K562 (cell line): ENCODE measurements around the gene FBP2. TPM values are rescaled to one million over a fixed set of nuclear protein-coding genes. Genes with fewer than 3 reads are reported as not detected.

ENCODE experiments used
- ATAC-seq: fragments of 200-7000 bp; cut with Tn5 transposase; 3 replicates; pipeline ENCODE4 v1.9.1; 2020; ENCODE audit warnings: moderate library complexity
- BruUV-seq: library from RNA; stranded (reverse); fragments of 400-500 nt; replicated peaks from 2 replicates; lab custom pipeline; 2021; lab: Mats Ljungman, UMichigan
- CTCF ChIA-PET: fragments of 300-600 bp; formaldehyde crosslinking; extraction: SDS; loops from one replicate; lab custom pipeline; 2021; ENCODE audit warnings: low intra/inter-chr PET ratio; lab: Yijun Ruan, JAX
- POLR2A ChIA-PET: fragments of 300-600, 350-650 bp; sonication (Branson Sonifier 250); formaldehyde crosslinking; extraction: SDS; loops from one replicate; lab custom pipeline; 2021; ENCODE audit warnings: antibody characterized with exemption, inconsistent platforms; lab: Yijun Ruan, JAX
- DNase-seq, 4 experiments: peaks; one replicate each; pipeline versions ENCODE4 v3.0.0 to v3.0.0-alpha.2; 2011 to 2018; ENCODE audit warnings: low spot score in 3 of 4, mixed read lengths in 3 of 4; ENCODE audit errors: extremely low read depth in 1 of 4
- FAIRE-seq: peaks from 2 replicates; lab custom pipeline; 2011; peaks lifted over from hg19 to GRCh38; lab: Jason Lieb, UNC
- H2AFZ ChIP-seq: 2 replicates; pipeline ENCODE4 v1.6.0; 2011; ENCODE audit warnings: low read depth, low read length, control low read depth, inconsistent platforms
- H3K27ac ChIP-seq: fragments of 200-600 bp; 3 replicates; pipeline ENCODE4 v1.8.0; 2011; ENCODE audit warnings: low read depth, mild to moderate bottlenecking, control low read depth, inconsistent platforms, low read length, moderate library complexity, mixed read lengths; ENCODE audit errors: extremely low read depth
- H3K27me3 ChIP-seq, 2 experiments: fragments of 300-600 bp in 1 of 2; 2 replicates in 1 of 2; 3 replicates in 1 of 2; pipeline versions ENCODE4 v1.6.0 to v1.8.0; 2011; ENCODE audit warnings: inconsistent platforms in 2 of 2, low read length in 2 of 2, mild to moderate bottlenecking in 1 of 2, mixed read lengths in 1 of 2, moderate library complexity in 1 of 2; ENCODE audit not compliant: control insufficient read depth in 2 of 2, insufficient read depth in 2 of 2
- H3K36me3 ChIP-seq: fragments of 300-600 bp; 3 replicates; pipeline ENCODE4 v1.8.0; 2011; ENCODE audit warnings: mild to moderate bottlenecking, low read length, inconsistent platforms; ENCODE audit not compliant: control insufficient read depth, insufficient read depth
- H3K4me1 ChIP-seq, 2 experiments: fragments of 200-600 bp in 1 of 2; replicated peaks in 1 of 2; 2 replicates in 1 of 2; 3 replicates in 1 of 2; pipeline versions ENCODE4 v1.5.1 to v1.8.0; 2011; ENCODE audit warnings: inconsistent platforms in 2 of 2, low read length in 2 of 2, mild to moderate bottlenecking in 1 of 2, mixed read lengths in 1 of 2, moderate library complexity in 1 of 2; ENCODE audit not compliant: control insufficient read depth in 2 of 2, insufficient read depth in 2 of 2
- H3K4me2 ChIP-seq: 2 replicates; pipeline ENCODE4 v1.6.1; 2011; ENCODE audit warnings: low read length, control low read depth, inconsistent platforms, mixed read lengths; ENCODE audit not compliant: insufficient read depth
- H3K4me3 ChIP-seq: fragments of 200-600 bp; sonication (generic), shearing (Covaris generic); 2 replicates; pipeline ENCODE4 v1.5.1; 2016; ENCODE audit warnings: control low read depth, inconsistent platforms
- H3K79me2 ChIP-seq: fragments of 200-600 bp; 3 replicates; pipeline ENCODE4 v1.8.0; 2011; ENCODE audit warnings: low read length, inconsistent platforms; ENCODE audit not compliant: control insufficient read depth, insufficient read depth
- H3K9ac ChIP-seq, 2 experiments: 2 replicates each; pipeline versions ENCODE4 v1.6.0 to v1.6.1; 2011; ENCODE audit warnings: low read depth in 2 of 2, low read length in 2 of 2, control low read depth in 1 of 2, inconsistent platforms in 1 of 2, mild to moderate bottlenecking in 1 of 2, mixed read lengths in 1 of 2; ENCODE audit not compliant: insufficient read depth in 1 of 2
- H3K9me1 ChIP-seq: one replicate; pipeline ENCODE4 v1.6.0; 2011; ENCODE audit warnings: inconsistent platforms, mild to moderate bottlenecking, low read length, moderate library complexity; ENCODE audit not compliant: control insufficient read depth, insufficient read depth
- H3K9me3 ChIP-seq: replicated peaks from 2 replicates; pipeline ENCODE4 v1.5.1; 2011; ENCODE audit warnings: low read depth, low read length, inconsistent platforms; ENCODE audit not compliant: control insufficient read depth, insufficient read depth
- H4K20me1 ChIP-seq: replicated peaks from 2 replicates; pipeline ENCODE4 v1.6.1; 2011; ENCODE audit warnings: low read length, inconsistent platforms, mixed read lengths; ENCODE audit not compliant: control insufficient read depth, insufficient read depth
- CXXC5 ChIP-seq: fragments of 250-450 bp; sonication (Bioruptor Pico); IDR thresholded peaks from 2 replicates; pipeline ENCODE4 v1.8.0; 2022; ENCODE audit warnings: inconsistent platforms, mild to moderate bottlenecking, moderate library complexity
- E4F1 ChIP-seq: fragments of 250-450 bp; sonication (Bioruptor Pico); IDR thresholded peaks from 2 replicates; pipeline ENCODE4 v1.5.0; 2021; ENCODE audit warnings: mild to moderate bottlenecking, borderline replicate concordance
- ETV6 ChIP-seq, 3 experiments: fragments of 150-350 bp in 1 of 3; sonication (generic) in 1 of 3; formaldehyde crosslinking in 1 of 3; IDR thresholded peaks; 2 replicates each; pipeline versions ENCODE4 v1.6.1 to v1.8.0; 2014 to 2022; ENCODE audit warnings: borderline replicate concordance in 2 of 3, low read depth in 2 of 3, antibody characterized with exemption in 1 of 3, low read length in 1 of 3, mild to moderate bottlenecking in 1 of 3, missing genetic modification reagents in 1 of 3
- GTF2B ChIP-seq: IDR thresholded peaks from 2 replicates; pipeline ENCODE4 v1.6.1; 2011; ENCODE audit not compliant: insufficient read length; ENCODE audit errors: extremely low read depth
- MTA3 ChIP-seq: fragments of 450-650 bp; formaldehyde crosslinking; IDR thresholded peaks from 2 replicates; pipeline ENCODE4 v1.6.1; 2017; ENCODE audit warnings: mild to moderate bottlenecking, borderline replicate concordance
- MTF1 ChIP-seq: fragments of 250-450 bp; sonication (Bioruptor Pico); IDR thresholded peaks from 2 replicates; pipeline ENCODE4 v1.9.0; 2021; ENCODE audit warnings: moderate library complexity, mild to moderate bottlenecking, inconsistent platforms, borderline replicate concordance
- PML ChIP-seq: IDR thresholded peaks from 2 replicates; pipeline ENCODE4 v1.6.1; 2012; ENCODE audit warnings: low read length, inconsistent platforms
- SMC3 ChIP-seq: conservative IDR thresholded peaks from 2 replicates; pipeline ENCODE4 v1.6.1; 2011; ENCODE audit warnings: low read depth, low read length, improper control_type of control experiment; ENCODE audit not compliant: insufficient read depth
- ZBED1 ChIP-seq: IDR thresholded peaks from 2 replicates; pipeline ENCODE4 v1.6.1; 2014
- ZC3H8 ChIP-seq: fragments of 450-650 bp; IDR thresholded peaks from 2 replicates; pipeline ENCODE4 v1.6.1; 2017
- ZNF668 ChIP-seq: fragments of 250-450 bp; sonication (Bioruptor Pico); IDR thresholded peaks from 2 replicates; pipeline ENCODE4 v1.8.0; 2022; ENCODE audit warnings: mild to moderate bottlenecking, inconsistent platforms
- ZNF785 ChIP-seq: fragments of 250-450 bp; sonication (Bioruptor Pico); IDR thresholded peaks from 2 replicates; pipeline ENCODE4 v1.4.0; 2020; ENCODE audit warnings: mild to moderate bottlenecking
- WGBS: fragments of 100-300 bp; shearing (Covaris generic); methylation state at CpG from one replicate; pipeline ENCODE4 v1.1.6; 2016; ENCODE audit warnings: low coverage, mixed read lengths; ENCODE audit not compliant: insufficient coverage; ENCODE audit errors: missing lambda C conversion rate; 5-methylcytosine and 5-hydroxymethylcytosine counted together
- in situ Hi-C: fragments of 300-500 bp; cut with MboI; formaldehyde crosslinking; loops from 4 replicates; pipeline ENCODE4 v1.15.0; 2018; ENCODE audit warnings: inconsistent platforms, mixed read lengths
- intact Hi-C: fragments of 100-400 bp; cut with micrococcal nuclease; formaldehyde crosslinking; loops from 2 replicates; pipeline ENCODE4 v1.14.2; 2022
- polyA plus RNA-seq, 8 experiments: library from polyadenylated mRNA; depleted of rRNA in 4 of 8; stranded (reverse) in 5 of 8; unstranded in 3 of 8; fragments of >200 nt; fragmentation: Nextera tagmentation in 2 of 8; fragmentation: Illumina TruSeq in 1 of 8; extraction: Ambion mirVana in 2 of 8; extraction: Trizol in 1 of 8; gene quantifications; 2 replicates each; pipeline versions ENCODE4 v1.2.1 to v1.2.3, GENCODE V29; 2011 to 2014; ENCODE audit warnings: inconsistent platforms in 1 of 8, missing spikeins in 1 of 8
- total RNA-seq, 7 experiments: library from RNA; depleted of rRNA in 6 of 7; stranded (reverse); fragments of >200 nt in 6 of 7; fragmentation: Illumina TruSeq in 2 of 7; extraction: Trizol in 2 of 7; gene quantifications; 2 replicates each; pipeline versions ENCODE4 v1.2.1 to v1.2.3, GENCODE V29; 2011 to 2021; ENCODE audit warnings: low replicate concordance in 1 of 7

Gene FBP2
- total and polyA plus RNA-seq, 9 of the 15 experiments (the other 6 are each of a cell fraction or from before 2014, with no cell fraction given): 0.06 TPM; not detected in 7

GRCh38 chr9:94624629-94625028 lies 31.0 kb upstream of the FBP2 start:
- FAIRE-seq (no peak), DNase-seq (no peak), ATAC-seq (no peak)
- no peak overlapping the region for H3K4me2 ChIP-seq
- H3K79me2 ChIP-seq: no peaks in the 10 kb centered on the region
- no peaks in the 10 kb centered on the region for H3K9me1 ChIP-seq
- H3K4me1 ChIP-seq: peaks cover 0 to 10% of the 10 kb centered on the region in 2 experiments; a peak in 2 of 5 replicates
- no peak overlapping the region for H2AFZ ChIP-seq
- no peak overlapping the region for H3K9ac ChIP-seq
- H3K27me3 ChIP-seq: peaks cover 19 to 51% of the 10 kb centered on the region in 2 experiments
- no peaks in the 10 kb centered on the region for H4K20me1 ChIP-seq
- WGBS: 54% methylated on average over 4 of the region's 4 CpGs
- ChIA-PET POLR2A (interaction anchor here (1.0 kb wide), 1 partner anchor 65 kb away, joined by 3 read pairs; no protein-coding TSS in a partner anchor), CTCF (no interaction called here)
- no peaks in the 10 kb centered on the region for H3K36me3 ChIP-seq
- in situ Hi-C loops (no loop called here), intact Hi-C loops (no loop called here)
- no TSS peak for BruUV-seq
- H3K9me3 ChIP-seq: no peaks in the 10 kb centered on the region
- H3K27ac ChIP-seq: no peak overlapping the region
- H3K4me3 ChIP-seq: no peak overlapping the region
- TF ChIP-seq E4F1 (CRISPR knock-in tag) (no peak), ETV6 (IDR thresholded peaks at IDR 0.05; ENCODE audit: borderline replicate concordance in 1 of 2, low read depth in 2 of 2, low read length in 1 of 2) (no peak), ETV6 (CRISPR knock-in tag; IDR thresholded peaks at IDR 0.05; ENCODE audit: borderline replicate concordance) (no peak), CXXC5 (no peak), ZNF785 (CRISPR knock-in tag) (no peak), PML (no peak), MTA3 (no peak), ZC3H8 (no peak), SMC3 (no peak), MTF1 (CRISPR knock-in tag) (no peak), ZNF668 (CRISPR knock-in tag) (no peak), GTF2B (no peak), ZBED1 (no peak)
